Ovary (tissue), 3 donors: ENCODE results near the gene TRIB2.

Source experiments
- EP300 ChIP-seq: sonication (generic); formaldehyde crosslinking; IDR thresholded peaks from one replicate; pipeline ENCODE4 v1.6.1; 2017; ENCODE audit warnings: antibody characterized with exemption
- TF ChIP-seq, protein P1 (sequence below), 3 donors: fragments of 450-650 bp in 2 of 3; fragments of 200-600 bp in 1 of 3; IDR thresholded peaks; one replicate each; pipeline versions ENCODE4 v1.5.1 to v1.8.0; 2016 to 2022; ENCODE audit warnings: antibody characterized with exemption in 3 of 3, mild to moderate bottlenecking in 1 of 3
- donor health status: DM: no; HTN: no; CAD: no.

DNA sequence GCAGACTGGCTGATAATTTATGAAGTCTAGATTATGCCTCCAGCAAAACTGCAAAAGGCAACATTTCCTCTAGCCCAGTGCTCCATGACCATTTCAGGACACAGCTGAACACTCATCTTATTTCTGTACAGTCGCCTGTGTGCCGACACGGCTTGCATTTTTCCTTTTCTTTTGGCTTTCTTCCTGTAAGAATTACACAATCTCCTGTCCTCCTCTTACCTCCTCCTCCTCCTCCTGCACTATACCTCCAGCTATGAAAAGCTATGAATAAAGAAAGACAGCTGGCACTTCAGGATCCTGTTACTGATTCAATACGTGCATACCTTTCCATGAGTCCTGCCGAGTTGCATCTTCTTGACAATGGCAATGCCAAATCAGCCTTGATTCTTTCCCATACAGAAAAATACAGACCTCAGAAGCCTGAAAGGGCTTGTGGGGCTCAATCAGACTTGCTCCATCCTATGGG is 32.2 kb upstream of the TRIB2 start:
- TF ChIP-seq, protein P1, sequence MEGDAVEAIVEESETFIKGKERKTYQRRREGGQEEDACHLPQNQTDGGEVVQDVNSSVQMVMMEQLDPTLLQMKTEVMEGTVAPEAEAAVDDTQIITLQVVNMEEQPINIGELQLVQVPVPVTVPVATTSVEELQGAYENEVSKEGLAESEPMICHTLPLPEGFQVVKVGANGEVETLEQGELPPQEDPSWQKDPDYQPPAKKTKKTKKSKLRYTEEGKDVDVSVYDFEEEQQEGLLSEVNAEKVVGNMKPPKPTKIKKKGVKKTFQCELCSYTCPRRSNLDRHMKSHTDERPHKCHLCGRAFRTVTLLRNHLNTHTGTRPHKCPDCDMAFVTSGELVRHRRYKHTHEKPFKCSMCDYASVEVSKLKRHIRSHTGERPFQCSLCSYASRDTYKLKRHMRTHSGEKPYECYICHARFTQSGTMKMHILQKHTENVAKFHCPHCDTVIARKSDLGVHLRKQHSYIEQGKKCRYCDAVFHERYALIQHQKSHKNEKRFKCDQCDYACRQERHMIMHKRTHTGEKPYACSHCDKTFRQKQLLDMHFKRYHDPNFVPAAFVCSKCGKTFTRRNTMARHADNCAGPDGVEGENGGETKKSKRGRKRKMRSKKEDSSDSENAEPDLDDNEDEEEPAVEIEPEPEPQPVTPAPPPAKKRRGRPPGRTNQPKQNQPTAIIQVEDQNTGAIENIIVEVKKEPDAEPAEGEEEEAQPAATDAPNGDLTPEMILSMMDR (IDR thresholded peaks at IDR 0.05), result no peak
- no peak for TF ChIP-seq EP300
